Measurements from ENCODE around the gene AKT1S1. TPM values are rescaled to one million over a fixed set of nuclear protein-coding genes. Genes with fewer than 3 reads are reported as not detected.

The AKT1S1 gene
- total and polyA plus RNA-seq, 2 donors (not counting 3 experiments of a cell fraction or from before 2014, with no cell fraction given): 64.2 to 68.3 TPM

DNA sequence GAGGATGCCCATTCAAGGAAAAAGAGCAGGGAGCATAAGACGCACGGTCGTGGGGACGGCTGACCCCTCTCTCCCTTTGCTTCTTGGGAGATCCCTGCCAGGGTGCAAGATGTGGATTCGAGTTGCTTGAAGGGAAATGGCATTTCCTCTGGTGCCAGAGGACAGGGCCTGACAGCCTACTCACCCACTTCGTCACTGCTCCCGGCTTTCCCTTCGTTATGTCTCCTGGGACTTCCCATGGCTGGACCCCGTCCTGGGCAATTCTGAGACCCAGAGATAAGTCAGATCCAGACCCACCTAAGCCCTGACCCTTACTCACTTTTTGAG, 1.6 kb upstream of the AKT1S1 start:
- BruUV-seq (replicated peaks): no TSS peak
- H4K20me1 ChIP-seq (replicated peaks; ENCODE audit: control insufficient read depth, extremely low read depth, insufficient read depth, low read length): no peaks in the 10 kb centered on the region
- dilution Hi-C loops (cut with MboI; ENCODE audit: extremely low pct_ligation_motif_present, low sequenced_read_pairs) (no loop called here), intact Hi-C loops (cut with micrococcal nuclease) (loop anchor here (1.0 to 5.0 kb wide), 2 partner anchors 12 to 426 kb away; partner anchors contain the start of genes ALDH16A1 and PIH1D1)
- no peaks in the 10 kb centered on the region for H3K27me3 ChIP-seq (ENCODE audit: control insufficient read depth in 2 of 2, insufficient read depth in 2 of 2, low read length in 2 of 2)
- no peaks in the 10 kb centered on the region for H3K9me3 ChIP-seq (replicated peaks; ENCODE audit: control insufficient read depth, insufficient read depth, low read length)
- H3K9ac ChIP-seq (replicated peaks; ENCODE audit: extremely low read depth, insufficient read depth, low read length): no peak overlapping the region
- no peak overlapping the region for H2AFZ ChIP-seq (ENCODE audit: low read depth, low read length)
- DNase-seq (ENCODE audit: low read depth, low spot score): no peak
- H3K79me2 ChIP-seq (ENCODE audit: control insufficient read depth, insufficient read depth, low read length): peaks cover 18% of the 10 kb centered on the region
- peak overlapping the region; percentile 83 for H3K4me2 ChIP-seq (ENCODE audit: insufficient read depth, low read length)
- ChIA-PET CTCF (no interaction called here), POLR2A (no interaction called here)
- H3K9me1 ChIP-seq (replicated peaks; ENCODE audit: control insufficient read depth, extremely low read depth, insufficient read depth, low read length): no peaks in the 10 kb centered on the region
- H3K4me3 ChIP-seq (replicated peaks in 1 of 3; ENCODE audit: insufficient read depth in 1 of 3, low read depth in 1 of 3, low read length in 3 of 3): peak overlapping the region in 1 of 3 experiments; percentile 70
- no peak for FAIRE-seq
- peaks cover 10 to 36% of the 10 kb centered on the region in 2 experiments for H3K36me3 ChIP-seq (ENCODE audit: control insufficient read depth in 2 of 2, extremely low read depth in 1 of 2, insufficient read depth in 2 of 2, low read length in 2 of 2)
- H3K4me1 ChIP-seq (ENCODE audit: control insufficient read depth, extremely low read depth, insufficient read depth, low read length): peaks cover 14% of the 10 kb centered on the region
- H3K27ac ChIP-seq (ENCODE audit: insufficient read depth, low read depth, low read length): no peak overlapping the region
- no peak for TF ChIP-seq MAX (IDR thresholded peaks at IDR 0.05; ENCODE audit: insufficient read depth, insufficient read length)
- no peak for TF ChIP-seq EZH2 (IDR thresholded peaks at IDR 0.05; ENCODE audit: borderline replicate concordance, low read depth, low read length, severe bottlenecking)
- no peak for TF ChIP-seq MYC (IDR thresholded peaks at IDR 0.05; ENCODE audit: low read depth, low read length)
- no peak for TF ChIP-seq FOS (IDR thresholded peaks at IDR 0.05; ENCODE audit: borderline replicate concordance, insufficient read depth, low read length)
- no peak for TF ChIP-seq JUN (IDR thresholded peaks at IDR 0.05; ENCODE audit: borderline replicate concordance, insufficient read depth, insufficient read length, low read depth)
- TF ChIP-seq, protein P1, sequence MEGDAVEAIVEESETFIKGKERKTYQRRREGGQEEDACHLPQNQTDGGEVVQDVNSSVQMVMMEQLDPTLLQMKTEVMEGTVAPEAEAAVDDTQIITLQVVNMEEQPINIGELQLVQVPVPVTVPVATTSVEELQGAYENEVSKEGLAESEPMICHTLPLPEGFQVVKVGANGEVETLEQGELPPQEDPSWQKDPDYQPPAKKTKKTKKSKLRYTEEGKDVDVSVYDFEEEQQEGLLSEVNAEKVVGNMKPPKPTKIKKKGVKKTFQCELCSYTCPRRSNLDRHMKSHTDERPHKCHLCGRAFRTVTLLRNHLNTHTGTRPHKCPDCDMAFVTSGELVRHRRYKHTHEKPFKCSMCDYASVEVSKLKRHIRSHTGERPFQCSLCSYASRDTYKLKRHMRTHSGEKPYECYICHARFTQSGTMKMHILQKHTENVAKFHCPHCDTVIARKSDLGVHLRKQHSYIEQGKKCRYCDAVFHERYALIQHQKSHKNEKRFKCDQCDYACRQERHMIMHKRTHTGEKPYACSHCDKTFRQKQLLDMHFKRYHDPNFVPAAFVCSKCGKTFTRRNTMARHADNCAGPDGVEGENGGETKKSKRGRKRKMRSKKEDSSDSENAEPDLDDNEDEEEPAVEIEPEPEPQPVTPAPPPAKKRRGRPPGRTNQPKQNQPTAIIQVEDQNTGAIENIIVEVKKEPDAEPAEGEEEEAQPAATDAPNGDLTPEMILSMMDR (IDR thresholded peaks at IDR 0.05; ENCODE audit: extremely low read depth in 1 of 2, insufficient read depth in 1 of 2, low read depth in 1 of 2, low read length in 2 of 2): no peak
- TF ChIP-seq GATA2 (IDR thresholded peaks at IDR 0.05; ENCODE audit: insufficient read depth, insufficient read length, low read depth, low read length): no peak
- no peak for TF ChIP-seq POLR2A (IDR thresholded peaks at IDR 0.05; ENCODE audit: low read depth, low read length)
- no peak for TF ChIP-seq POLR2AphosphoS5 (IDR thresholded peaks at IDR 0.05; ENCODE audit: insufficient read depth, low read depth, low read length)

Data from endothelial cell of umbilical vein (primary cell).